ENCODE results near the gene SLC26A6.
A peak's percentile ranks its signal among the peaks of the same experiment; 100 is the strongest.

Gene SLC26A6

GRCh38 chr3:48639944-48640606 lies 4.8 kb upstream of the SLC26A6 start:
- Histone ChIP-seq H3K4me3 (ENCODE audit: low read length) (no peak overlapping the region), H3K9me3 (replicated peaks; ENCODE audit: low read length) (no peaks in the 10 kb centered on the region), H3K9ac (ENCODE audit: low read depth, low read length) (no peak overlapping the region), H3K4me2 (ENCODE audit: low read length) (no peak overlapping the region), H3K36me3 (ENCODE audit: insufficient read depth, low read length) (no peaks in the 10 kb centered on the region), H3K27me3 (ENCODE audit: control insufficient read depth, insufficient read depth, low read length) (no peaks in the 10 kb centered on the region), H3K4me1 (ENCODE audit: control insufficient read depth, insufficient read depth, low read length) (peaks cover 9% of the 10 kb centered on the region)

- H3K4me2 ChIP-seq (ENCODE audit: low read length) = no peak overlapping the region
- H3K36me3 ChIP-seq (ENCODE audit: insufficient read depth, low read length) = peaks cover 16% of the 10 kb centered on the region
- peaks cover 25% of the 10 kb centered on the region for H3K4me1 ChIP-seq (ENCODE audit: control insufficient read depth, insufficient read depth, low read length)
- no peaks in the 10 kb centered on the region for H3K27me3 ChIP-seq (ENCODE audit: control insufficient read depth, insufficient read depth, low read length)
- no peak overlapping the region for H3K4me3 ChIP-seq (ENCODE audit: low read length)
- H3K9ac ChIP-seq (ENCODE audit: low read depth, low read length) = no peak overlapping the region
- H3K9me3 ChIP-seq (replicated peaks; ENCODE audit: low read length) = no peaks in the 10 kb centered on the region
These were observed 2.0 kb upstream of the SLC26A6 start for GRCh38 chr3:48637305-48637704.

- H3K9ac ChIP-seq (ENCODE audit: low read depth, low read length) = peak overlapping the region; percentile 92
- peak overlapping the region; percentile 97 for H3K4me3 ChIP-seq (ENCODE audit: low read length)
- no peaks in the 10 kb centered on the region for H3K27me3 ChIP-seq (ENCODE audit: control insufficient read depth, insufficient read depth, low read length)
- no peaks in the 10 kb centered on the region for H3K9me3 ChIP-seq (replicated peaks; ENCODE audit: low read length)
- peaks cover 25% of the 10 kb centered on the region for H3K4me1 ChIP-seq (ENCODE audit: control insufficient read depth, insufficient read depth, low read length)
- H3K36me3 ChIP-seq (ENCODE audit: insufficient read depth, low read length) = peaks cover 27% of the 10 kb centered on the region
- H3K4me2 ChIP-seq (ENCODE audit: low read length) = peak overlapping the region; percentile 91
These were observed 941 bp upstream of the SLC26A6 start for GRCh38 chr3:48636149-48636655.

- H3K27me3 ChIP-seq (ENCODE audit: control insufficient read depth, insufficient read depth, low read length) = no peaks in the 10 kb centered on the region
- no peaks in the 10 kb centered on the region for H3K9me3 ChIP-seq (replicated peaks; ENCODE audit: low read length)
- peak overlapping the region; percentile 92 for H3K9ac ChIP-seq (ENCODE audit: low read depth, low read length)
- peak overlapping the region; percentile 91 for H3K4me2 ChIP-seq (ENCODE audit: low read length)
- peak overlapping the region; percentile 97 for H3K4me3 ChIP-seq (ENCODE audit: low read length)
- H3K4me1 ChIP-seq (ENCODE audit: control insufficient read depth, insufficient read depth, low read length) = peaks cover 25% of the 10 kb centered on the region
- peaks cover 42% of the 10 kb centered on the region for H3K36me3 ChIP-seq (ENCODE audit: insufficient read depth, low read length)
These were observed 520 bp downstream of the SLC26A6 start for GRCh38 chr3:48634661-48635221.

GRCh38 chr3:48633743-48634142 lies 1.5 kb downstream of the SLC26A6 start:
- peak overlapping the region; percentile 91 for H3K4me2 ChIP-seq (ENCODE audit: low read length)
- peaks cover 25% of the 10 kb centered on the region for H3K4me1 ChIP-seq (ENCODE audit: control insufficient read depth, insufficient read depth, low read length)
- H3K9me3 ChIP-seq (replicated peaks; ENCODE audit: low read length) = no peaks in the 10 kb centered on the region
- H3K9ac ChIP-seq (ENCODE audit: low read depth, low read length) = peak overlapping the region; percentile 92
- peak overlapping the region; percentile 97 for H3K4me3 ChIP-seq (ENCODE audit: low read length)
- H3K36me3 ChIP-seq (ENCODE audit: insufficient read depth, low read length) = peaks cover 52% of the 10 kb centered on the region
- no peaks in the 10 kb centered on the region for H3K27me3 ChIP-seq (ENCODE audit: control insufficient read depth, insufficient read depth, low read length)

- Histone ChIP-seq H3K27me3 (ENCODE audit: control insufficient read depth, insufficient read depth, low read length) (no peaks in the 10 kb centered on the region), H3K4me1 (ENCODE audit: control insufficient read depth, insufficient read depth, low read length) (peaks cover 25% of the 10 kb centered on the region), H3K9ac (ENCODE audit: low read depth, low read length) (no peak overlapping the region), H3K9me3 (replicated peaks; ENCODE audit: low read length) (no peaks in the 10 kb centered on the region), H3K4me2 (ENCODE audit: low read length) (peak overlapping the region; percentile 91), H3K4me3 (ENCODE audit: low read length) (no peak overlapping the region), H3K36me3 (ENCODE audit: insufficient read depth, low read length) (peaks cover 57% of the 10 kb centered on the region)
These were observed 2.0 kb downstream of the SLC26A6 start for GRCh38 chr3:48633256-48633655.

GRCh38 chr3:48631516-48632448 lies 3.5 kb downstream of the SLC26A6 start:
- Histone ChIP-seq H3K27me3 (ENCODE audit: control insufficient read depth, insufficient read depth, low read length) (no peaks in the 10 kb centered on the region), H3K4me2 (ENCODE audit: low read length) (no peak overlapping the region), H3K9ac (ENCODE audit: low read depth, low read length) (no peak overlapping the region), H3K4me1 (ENCODE audit: control insufficient read depth, insufficient read depth, low read length) (peaks cover 25% of the 10 kb centered on the region), H3K9me3 (replicated peaks; ENCODE audit: low read length) (no peaks in the 10 kb centered on the region), H3K4me3 (ENCODE audit: low read length) (no peak overlapping the region), H3K36me3 (ENCODE audit: insufficient read depth, low read length) (peaks cover 70% of the 10 kb centered on the region)

- Histone ChIP-seq H3K27me3 (ENCODE audit: control insufficient read depth, insufficient read depth, low read length) (no peaks in the 10 kb centered on the region), H3K4me1 (ENCODE audit: control insufficient read depth, insufficient read depth, low read length) (peaks cover 16% of the 10 kb centered on the region), H3K4me3 (ENCODE audit: low read length) (no peak overlapping the region), H3K9me3 (replicated peaks; ENCODE audit: low read length) (no peaks in the 10 kb centered on the region), H3K36me3 (ENCODE audit: insufficient read depth, low read length) (peaks cover 79% of the 10 kb centered on the region), H3K9ac (ENCODE audit: low read depth, low read length) (no peak overlapping the region), H3K4me2 (ENCODE audit: low read length) (no peak overlapping the region)
These were observed 4.4 kb downstream of the SLC26A6 start for GRCh38 chr3:48630833-48631232.

GRCh38 chr3:48630407-48630806 lies 4.9 kb downstream of the SLC26A6 start:
- no peak overlapping the region for H3K9ac ChIP-seq (ENCODE audit: low read depth, low read length)
- peaks cover 16% of the 10 kb centered on the region for H3K4me1 ChIP-seq (ENCODE audit: control insufficient read depth, insufficient read depth, low read length)
- H3K9me3 ChIP-seq (replicated peaks; ENCODE audit: low read length) = no peaks in the 10 kb centered on the region
- no peaks in the 10 kb centered on the region for H3K27me3 ChIP-seq (ENCODE audit: control insufficient read depth, insufficient read depth, low read length)
- no peak overlapping the region for H3K4me2 ChIP-seq (ENCODE audit: low read length)
- no peak overlapping the region for H3K4me3 ChIP-seq (ENCODE audit: low read length)
- H3K36me3 ChIP-seq (ENCODE audit: insufficient read depth, low read length) = peaks cover 84% of the 10 kb centered on the region

- H3K36me3 ChIP-seq (ENCODE audit: insufficient read depth, low read length) = peaks cover 88% of the 10 kb centered on the region
- H3K27me3 ChIP-seq (ENCODE audit: control insufficient read depth, insufficient read depth, low read length) = no peaks in the 10 kb centered on the region
- H3K4me3 ChIP-seq (ENCODE audit: low read length) = no peak overlapping the region
- H3K4me2 ChIP-seq (ENCODE audit: low read length) = no peak overlapping the region
- peaks cover 16% of the 10 kb centered on the region for H3K4me1 ChIP-seq (ENCODE audit: control insufficient read depth, insufficient read depth, low read length)
- no peaks in the 10 kb centered on the region for H3K9me3 ChIP-seq (replicated peaks; ENCODE audit: low read length)
- no peak overlapping the region for H3K9ac ChIP-seq (ENCODE audit: low read depth, low read length)
These were observed 5.4 kb downstream of the SLC26A6 start for GRCh38 chr3:48629894-48630293.

- Histone ChIP-seq H3K9ac (ENCODE audit: low read depth, low read length) (no peak overlapping the region), H3K4me3 (ENCODE audit: low read length) (no peak overlapping the region), H3K4me1 (ENCODE audit: control insufficient read depth, insufficient read depth, low read length) (peaks cover 4% of the 10 kb centered on the region), H3K36me3 (ENCODE audit: insufficient read depth, low read length) (peaks cover 90% of the 10 kb centered on the region), H3K27me3 (ENCODE audit: control insufficient read depth, insufficient read depth, low read length) (no peaks in the 10 kb centered on the region), H3K9me3 (replicated peaks; ENCODE audit: low read length) (no peaks in the 10 kb centered on the region), H3K4me2 (ENCODE audit: low read length) (no peak overlapping the region)
These were observed 6.8 kb downstream of the SLC26A6 start for GRCh38 chr3:48628277-48629017.
